Fibroblast of mammary gland (primary cell): ENCODE measurements around the gene TBX15.

Experiments
- DNase-seq: peaks from one replicate; pipeline ENCODE4 v3.0.0-alpha.2; 2010; ENCODE audit warnings: low read depth
- H3K4me3 ChIP-seq: 2 replicates; pipeline ENCODE4 v1.5.1; 2011; ENCODE audit warnings: low read depth, mild to moderate bottlenecking, low read length, moderate library complexity; ENCODE audit not compliant: control insufficient read depth
- TF ChIP-seq, protein P1 (sequence below): conservative IDR thresholded peaks from 2 replicates; pipeline ENCODE4 v1.5.1; 2011; ENCODE audit warnings: low read depth, low read length, inconsistent platforms; ENCODE audit not compliant: control insufficient read depth, insufficient read depth

TBX15 gene

DNA sequence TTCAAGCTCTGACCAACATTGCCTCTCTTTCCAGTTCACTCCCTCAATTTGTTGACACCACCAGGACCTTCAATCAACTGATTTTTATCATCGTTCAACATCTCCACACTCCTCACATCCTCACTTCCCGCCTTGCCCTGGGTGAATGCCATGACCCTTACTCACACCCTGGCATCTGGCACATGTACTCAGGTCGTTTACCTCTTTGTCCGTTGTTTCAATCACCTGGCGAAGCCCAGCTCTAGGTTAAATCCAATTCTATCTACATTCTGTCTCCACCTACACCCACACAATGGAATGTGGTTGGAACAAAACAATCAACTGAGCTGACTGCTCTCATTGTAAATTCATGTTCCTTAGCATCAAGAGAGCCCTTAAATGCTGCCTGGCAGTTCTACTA is 24.2 kb upstream of the TBX15 start:
- TF ChIP-seq, protein P1, sequence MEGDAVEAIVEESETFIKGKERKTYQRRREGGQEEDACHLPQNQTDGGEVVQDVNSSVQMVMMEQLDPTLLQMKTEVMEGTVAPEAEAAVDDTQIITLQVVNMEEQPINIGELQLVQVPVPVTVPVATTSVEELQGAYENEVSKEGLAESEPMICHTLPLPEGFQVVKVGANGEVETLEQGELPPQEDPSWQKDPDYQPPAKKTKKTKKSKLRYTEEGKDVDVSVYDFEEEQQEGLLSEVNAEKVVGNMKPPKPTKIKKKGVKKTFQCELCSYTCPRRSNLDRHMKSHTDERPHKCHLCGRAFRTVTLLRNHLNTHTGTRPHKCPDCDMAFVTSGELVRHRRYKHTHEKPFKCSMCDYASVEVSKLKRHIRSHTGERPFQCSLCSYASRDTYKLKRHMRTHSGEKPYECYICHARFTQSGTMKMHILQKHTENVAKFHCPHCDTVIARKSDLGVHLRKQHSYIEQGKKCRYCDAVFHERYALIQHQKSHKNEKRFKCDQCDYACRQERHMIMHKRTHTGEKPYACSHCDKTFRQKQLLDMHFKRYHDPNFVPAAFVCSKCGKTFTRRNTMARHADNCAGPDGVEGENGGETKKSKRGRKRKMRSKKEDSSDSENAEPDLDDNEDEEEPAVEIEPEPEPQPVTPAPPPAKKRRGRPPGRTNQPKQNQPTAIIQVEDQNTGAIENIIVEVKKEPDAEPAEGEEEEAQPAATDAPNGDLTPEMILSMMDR, result no peak
- no peak for DNase-seq

DNA sequence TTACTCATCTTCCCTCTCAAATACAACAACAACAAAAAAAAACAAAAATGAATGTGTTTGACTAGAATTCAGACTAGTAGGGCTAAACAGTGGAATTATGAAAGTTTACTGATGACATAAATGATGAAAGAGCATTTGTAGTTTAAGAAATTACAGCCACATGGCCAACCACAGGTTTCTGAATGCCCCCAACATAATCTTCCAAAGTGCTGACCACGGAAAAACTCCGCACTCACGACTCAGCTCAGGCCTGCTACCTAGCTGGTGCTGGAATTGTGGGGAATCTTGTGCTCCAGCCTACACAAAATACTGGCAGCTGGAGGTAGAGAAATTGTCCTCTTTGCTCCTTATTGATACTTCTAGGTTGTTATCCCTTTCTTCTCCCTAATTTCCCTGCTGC is 23.6 kb upstream of the TBX15 start:
- TF ChIP-seq, protein P1, result no peak
- H3K4me3 ChIP-seq, result no peak overlapping the region
- peak; percentile 13 for DNase-seq

More for the DNA sequence above, 24.2 kb upstream of the TBX15 start:
- H3K4me3 ChIP-seq, result no peak overlapping the region

DNA sequence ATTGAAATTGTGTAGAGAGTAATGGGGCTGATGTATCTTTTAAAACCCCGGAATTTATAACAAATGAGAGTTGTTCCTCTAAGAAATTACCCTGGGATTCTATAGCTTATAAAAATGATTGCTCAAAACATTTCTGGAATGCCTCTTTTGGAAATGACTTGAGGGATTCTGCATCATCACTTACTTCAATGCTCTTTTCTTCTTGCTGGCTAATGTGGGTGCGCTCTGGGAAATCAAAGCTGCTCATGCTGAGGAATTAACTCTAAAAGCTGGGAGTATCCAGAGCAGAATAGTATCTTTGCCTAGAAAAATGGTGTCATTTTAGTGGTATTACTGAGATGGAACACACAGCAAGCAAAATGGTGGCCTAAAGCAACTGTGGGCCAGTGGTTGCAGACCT is 23.0 kb upstream of the TBX15 start:
- no peak overlapping the region for H3K4me3 ChIP-seq
- no peak for DNase-seq
- TF ChIP-seq, protein P1, result no peak

DNA sequence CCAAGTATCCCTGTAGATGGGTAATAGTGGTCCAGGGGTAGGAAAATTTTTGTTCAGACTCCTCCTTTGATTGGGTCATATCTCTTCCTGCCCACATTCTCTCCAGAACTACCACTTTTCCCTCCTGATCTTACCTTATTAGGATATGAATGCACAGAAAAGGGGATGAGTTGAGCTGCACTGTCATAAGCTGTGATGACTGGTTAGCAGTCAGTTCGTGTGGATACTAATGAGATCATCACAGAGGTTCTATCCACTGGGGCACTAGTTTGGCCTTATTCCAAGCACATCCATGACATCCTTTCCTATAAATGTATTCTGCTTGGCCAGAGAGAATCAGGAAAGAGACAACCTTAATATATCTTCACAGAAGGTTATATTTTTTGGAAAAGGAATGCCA is 22.1 kb upstream of the TBX15 start:
- peak; percentile 79 for DNase-seq
- TF ChIP-seq, protein P1, result no peak
- H3K4me3 ChIP-seq, result no peak overlapping the region

DNA sequence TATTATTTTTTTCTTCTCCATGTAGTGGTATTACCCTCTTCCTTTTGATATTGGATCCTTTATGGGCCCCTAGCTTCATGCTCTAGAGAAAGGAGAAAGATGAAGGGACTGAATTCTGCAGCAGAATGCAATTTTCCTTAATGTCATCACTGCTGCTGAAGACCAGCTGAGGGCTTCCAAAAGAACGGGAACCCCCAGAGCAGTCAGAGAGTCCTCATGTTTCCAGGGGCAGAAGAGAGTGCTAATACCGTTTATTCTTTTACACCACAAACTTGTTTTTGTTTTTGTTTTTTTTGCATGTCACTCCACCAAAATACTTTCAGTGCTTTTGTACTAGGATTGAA is 21.1 kb upstream of the TBX15 start:
- TF ChIP-seq, protein P1, result no peak
- H3K4me3 ChIP-seq, result no peak overlapping the region
- peak; percentile 15 for DNase-seq

DNA sequence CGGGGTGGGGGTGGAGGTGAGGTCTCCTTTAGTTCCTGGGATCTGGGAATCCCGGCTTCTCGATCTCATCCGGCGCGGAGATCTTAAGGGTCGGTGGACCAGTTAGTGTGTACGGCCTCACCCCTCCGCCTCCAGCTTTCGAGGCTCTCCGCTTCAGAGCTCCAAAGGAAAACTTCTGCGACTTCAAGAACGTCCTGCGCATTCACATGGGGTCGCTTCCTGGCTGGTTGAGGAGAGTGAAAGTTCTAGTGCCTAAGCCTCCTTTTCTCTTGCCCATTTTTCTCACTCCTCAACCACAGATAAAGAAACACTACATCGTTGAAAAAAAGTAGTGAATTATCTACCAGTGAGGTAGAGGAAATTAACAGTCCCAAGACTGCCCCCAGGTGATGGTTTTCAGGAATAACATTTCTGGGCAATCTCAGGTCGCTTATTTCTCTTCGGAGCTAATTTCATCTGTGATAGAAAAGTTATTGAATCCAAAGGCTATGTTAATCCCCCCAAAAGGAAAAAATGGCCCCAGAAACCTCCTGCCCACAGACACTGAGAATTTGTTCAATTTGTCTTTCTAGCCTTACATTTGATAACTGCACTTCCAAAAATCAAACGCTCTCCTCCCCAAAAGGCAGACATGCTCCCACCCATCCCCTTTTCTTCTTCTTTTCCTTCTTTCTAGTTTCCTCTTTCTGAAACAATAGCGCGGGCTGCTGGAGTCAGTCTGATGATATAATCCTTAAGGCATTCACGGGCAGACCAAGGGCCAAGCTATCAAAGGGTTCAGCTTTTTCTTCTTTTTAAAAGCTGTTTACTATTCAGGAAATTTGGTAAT is 20.6 kb upstream of the TBX15 start:
- DNase-seq, result peak; percentile 83
- H3K4me3 ChIP-seq, result peak overlapping the region; percentile 25
- TF ChIP-seq, protein P1, result peak; percentile 68
